IPS DF 6.9 (cell line): ENCODE data around the gene MAN2A2.

ENCODE experiments used
- DNase-seq: peaks from one replicate; pipeline ENCODE4 v3.0.0-alpha.2; 2013; ENCODE audit warnings: low read depth, low spot score
- H3K27ac ChIP-seq: one replicate; pipeline ENCODE4 v1.5.1; 2013; ENCODE audit warnings: low read length, control low read depth
- H3K27me3 ChIP-seq: 2 replicates; pipeline ENCODE4 v1.6.1; 2013; ENCODE audit warnings: mild to moderate bottlenecking, low read length; ENCODE audit not compliant: control insufficient read depth, insufficient read depth
- H3K36me3 ChIP-seq: 2 replicates; pipeline ENCODE4 v1.6.1; 2013; ENCODE audit warnings: low read length; ENCODE audit not compliant: control insufficient read depth, insufficient read depth
- H3K4me1 ChIP-seq: 2 replicates; pipeline ENCODE4 v1.6.1; 2013; ENCODE audit warnings: low read length; ENCODE audit not compliant: control insufficient read depth, insufficient read depth
- H3K4me3 ChIP-seq: 2 replicates; pipeline ENCODE4 v1.5.1; 2013; ENCODE audit warnings: mild to moderate bottlenecking, low read length
- H3K9me3 ChIP-seq: 2 replicates; pipeline ENCODE4 v1.6.1; 2013; ENCODE audit warnings: low read length, inconsistent platforms; ENCODE audit not compliant: control insufficient read depth, insufficient read depth
- WGBS: extraction: QIAGEN DNeasy Blood & Tissue Kit; methylation state at CpG from one replicate; pipeline ENCODE4 v1.1.7; 2013; ENCODE audit warnings: mixed read lengths, missing lambda C conversion rate; ENCODE audit not compliant: insufficient read length, insufficient coverage; 5-methylcytosine and 5-hydroxymethylcytosine counted together

Gene MAN2A2

DNA sequence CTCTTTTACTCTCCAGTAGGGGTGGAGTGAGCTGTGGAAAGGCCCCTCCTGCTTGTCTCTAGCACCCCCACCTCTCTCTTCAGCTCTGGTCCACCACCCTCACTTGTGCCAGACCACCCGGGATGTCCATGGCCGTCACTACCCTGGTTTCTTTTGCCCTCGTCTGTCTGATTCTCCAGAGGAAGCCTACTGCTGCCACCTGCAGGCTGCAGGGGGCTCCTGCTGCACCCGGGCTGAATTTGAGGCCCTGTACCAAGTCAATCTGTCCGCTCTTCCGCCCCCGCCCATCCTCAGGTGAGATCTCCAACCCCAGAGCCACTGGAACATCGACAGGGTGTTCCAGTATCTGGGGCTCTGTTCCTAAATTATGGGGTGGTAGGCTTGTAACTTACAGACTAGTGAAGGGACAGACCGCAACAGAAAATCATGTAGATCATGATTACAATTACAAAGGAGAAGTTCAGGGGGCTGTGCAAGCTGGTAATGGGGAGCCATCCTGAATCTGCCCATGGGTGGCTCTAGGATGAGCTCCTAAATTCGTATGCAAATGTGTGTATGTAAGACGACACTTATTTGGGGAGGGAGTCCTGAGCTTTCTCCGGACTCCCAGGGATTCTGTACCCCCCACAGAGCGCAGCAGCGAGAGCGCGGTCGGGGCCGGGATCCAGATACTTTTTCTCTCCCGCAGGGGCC is 31.3 kb downstream of the MAN2A2 start:
- no peaks in the 10 kb centered on the region for H3K27me3 ChIP-seq
- H3K27ac ChIP-seq = no peak overlapping the region
- H3K36me3 ChIP-seq = no peaks in the 10 kb centered on the region
- no CpG with 5 or more reads among the region's 19 CpGs for WGBS
- DNase-seq = peak; percentile 91
- peaks cover 1% of the 10 kb centered on the region; the same call in 1 of the 2 replicates for H3K4me1 ChIP-seq
- no peaks in the 10 kb centered on the region for H3K9me3 ChIP-seq
- peak overlapping the region; percentile 56; the same call in 1 of the 2 replicates for H3K4me3 ChIP-seq

- Histone ChIP-seq H3K4me1 (peaks cover 1% of the 10 kb centered on the region; the same call in 1 of the 2 replicates), H3K27ac (no peak within 1 kb of the TSS), H3K36me3 (peaks cover 2% of the 10 kb centered on the region; the same call in 1 of the 2 replicates), H3K4me3 (peak within 1 kb of the TSS; percentile 56; the same call in 1 of the 2 replicates), H3K9me3 (no peaks in the 10 kb centered on the region), H3K27me3 (no peaks in the 10 kb centered on the region)
- no peak for DNase-seq
- WGBS = no CpG with 5 or more reads among the region's 65 CpGs
These were observed 32.0 kb downstream of the MAN2A2 start, which contains the start of gene UNC45A for GRCh38 chr15:90934949-90935751. UNC45A (plus strand) TSS chr15:90935285; CDS start chr15:90935325, 40 bp downstream.

GRCh38 chr15:90936823-90937222 is 33.7 kb downstream of the MAN2A2 start:
- Histone ChIP-seq H3K27ac (no peak overlapping the region), H3K4me3 (no peak overlapping the region), H3K4me1 (peaks cover 1% of the 10 kb centered on the region; the same call in 1 of the 2 replicates), H3K27me3 (no peaks in the 10 kb centered on the region), H3K36me3 (peaks cover 7% of the 10 kb centered on the region; the same call in 1 of the 2 replicates), H3K9me3 (no peaks in the 10 kb centered on the region)
- DNase-seq = no peak
- WGBS = no CpG with 5 or more reads among the region's 1 CpG

GRCh38 chr15:90938261-90938660 is 35.2 kb downstream of the MAN2A2 start:
- no peak for DNase-seq
- WGBS = no CpG with 5 or more reads among the region's 5 CpGs
- Histone ChIP-seq H3K4me1 (peaks cover 1% of the 10 kb centered on the region; the same call in 1 of the 2 replicates), H3K27ac (no peak overlapping the region), H3K27me3 (no peaks in the 10 kb centered on the region), H3K4me3 (no peak overlapping the region), H3K36me3 (peaks cover 7% of the 10 kb centered on the region; the same call in 1 of the 2 replicates), H3K9me3 (no peaks in the 10 kb centered on the region)

DNA sequence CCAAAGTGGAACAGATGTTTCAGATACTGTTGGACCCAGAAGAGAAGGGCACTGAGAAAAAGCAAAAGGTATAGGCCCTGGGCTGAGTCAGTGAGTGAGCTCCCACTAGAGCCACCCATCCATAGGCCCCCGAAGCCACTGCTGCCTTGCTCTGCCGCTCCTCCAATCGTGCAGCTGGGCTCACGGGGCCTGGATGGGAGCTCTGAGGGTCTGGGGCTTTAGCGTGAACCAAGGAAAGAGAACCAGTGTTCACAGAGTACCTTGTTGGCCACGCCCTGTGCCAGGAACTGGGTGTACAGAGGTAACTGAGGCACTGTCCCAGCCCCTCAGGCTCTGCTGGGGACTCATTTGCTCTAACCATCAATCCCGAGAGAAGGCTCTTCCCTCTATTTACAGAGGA is 36.7 kb downstream of the MAN2A2 start:
- Histone ChIP-seq H3K4me1 (peaks cover 1% of the 10 kb centered on the region; the same call in 1 of the 2 replicates), H3K36me3 (peaks cover 7% of the 10 kb centered on the region; the same call in 1 of the 2 replicates), H3K9me3 (no peaks in the 10 kb centered on the region)

DNA sequence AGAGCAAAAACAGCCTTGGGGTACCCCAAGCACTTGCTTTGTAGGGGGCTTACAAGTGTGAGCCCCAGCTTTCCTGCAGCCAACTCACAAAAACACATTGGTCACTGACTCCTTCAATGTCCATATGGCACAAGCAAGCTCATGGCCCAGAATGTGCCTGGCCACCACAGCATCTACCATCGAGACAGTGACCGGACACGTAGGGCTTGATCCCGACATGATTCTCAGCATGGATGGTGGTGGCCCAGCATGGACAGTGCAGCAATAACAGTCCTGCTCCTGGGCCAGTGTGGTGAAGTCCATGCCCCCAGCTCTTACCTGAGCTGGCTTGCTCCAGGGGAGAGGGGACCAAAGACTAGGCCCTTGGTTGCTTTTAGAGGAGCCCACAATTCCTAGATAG is 37.9 kb downstream of the MAN2A2 start:
- Histone ChIP-seq H3K4me1 (no peaks in the 10 kb centered on the region; the same call in 1 of the 2 replicates), H3K4me3 (no peak overlapping the region), H3K36me3 (peaks cover 7% of the 10 kb centered on the region; the same call in 1 of the 2 replicates), H3K9me3 (no peaks in the 10 kb centered on the region), H3K27me3 (no peaks in the 10 kb centered on the region), H3K27ac (no peak overlapping the region)
- no CpG with 5 or more reads among the region's 4 CpGs for WGBS
- DNase-seq = no peak

More for the DNA sequence above, 36.7 kb downstream of the MAN2A2 start:
- no CpG with 5 or more reads among the region's 7 CpGs for WGBS
- Histone ChIP-seq H3K27ac (no peak overlapping the region), H3K4me3 (no peak overlapping the region), H3K27me3 (no peaks in the 10 kb centered on the region)
- no peak for DNase-seq

GRCh38 chr15:90942354-90943120 is 39.4 kb downstream of the MAN2A2 start:
- WGBS = no CpG with 5 or more reads among the region's 12 CpGs
- H3K4me3 ChIP-seq = no peak overlapping the region
- DNase-seq = no peak
- H3K9me3 ChIP-seq = no peaks in the 10 kb centered on the region
- peaks cover 12% of the 10 kb centered on the region for H3K36me3 ChIP-seq
- no peak overlapping the region for H3K27ac ChIP-seq
- H3K27me3 ChIP-seq = no peaks in the 10 kb centered on the region
- no peaks in the 10 kb centered on the region for H3K4me1 ChIP-seq

- Histone ChIP-seq H3K27ac (no peak overlapping the region), H3K27me3 (no peaks in the 10 kb centered on the region), H3K4me3 (no peak overlapping the region), H3K9me3 (no peaks in the 10 kb centered on the region; the same call in 1 of the 2 replicates), H3K36me3 (peaks cover 29% of the 10 kb centered on the region), H3K4me1 (no peaks in the 10 kb centered on the region)
- no CpG with 5 or more reads among the region's 7 CpGs for WGBS
- DNase-seq = no peak
These were observed 42.0 kb downstream of the MAN2A2 start for GRCh38 chr15:90945091-90945490.

- Histone ChIP-seq H3K27ac (no peak overlapping the region), H3K27me3 (no peaks in the 10 kb centered on the region), H3K4me1 (no peaks in the 10 kb centered on the region), H3K9me3 (no peaks in the 10 kb centered on the region; the same call in 1 of the 2 replicates), H3K4me3 (no peak overlapping the region), H3K36me3 (peaks cover 29% of the 10 kb centered on the region)
- no peak for DNase-seq
- WGBS = no CpG with 5 or more reads among the region's 16 CpGs
These were observed 43.4 kb downstream of the MAN2A2 start for GRCh38 chr15:90946538-90946937.
